NCI-H510A treated with DMSO at 0.1 percent for 48 hours (cell line): ENCODE measurements around the gene HSF4.
"Not testable (repeated sequence)": the region's sequence is repeated elsewhere in the genome, so short reads cannot be mapped to it uniquely, and the experiment has no call there.

ENCODE experiments used
- DNase-seq: peaks from one replicate; lab custom pipeline; 2025; lab: John Stamatoyannopoulos, UW

Gene HSF4, protein sequence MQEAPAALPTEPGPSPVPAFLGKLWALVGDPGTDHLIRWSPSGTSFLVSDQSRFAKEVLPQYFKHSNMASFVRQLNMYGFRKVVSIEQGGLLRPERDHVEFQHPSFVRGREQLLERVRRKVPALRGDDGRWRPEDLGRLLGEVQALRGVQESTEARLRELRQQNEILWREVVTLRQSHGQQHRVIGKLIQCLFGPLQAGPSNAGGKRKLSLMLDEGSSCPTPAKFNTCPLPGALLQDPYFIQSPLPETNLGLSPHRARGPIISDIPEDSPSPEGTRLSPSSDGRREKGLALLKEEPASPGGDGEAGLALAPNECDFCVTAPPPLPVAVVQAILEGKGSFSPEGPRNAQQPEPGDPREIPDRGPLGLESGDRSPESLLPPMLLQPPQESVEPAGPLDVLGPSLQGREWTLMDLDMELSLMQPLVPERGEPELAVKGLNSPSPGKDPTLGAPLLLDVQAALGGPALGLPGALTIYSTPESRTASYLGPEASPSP

DNA sequence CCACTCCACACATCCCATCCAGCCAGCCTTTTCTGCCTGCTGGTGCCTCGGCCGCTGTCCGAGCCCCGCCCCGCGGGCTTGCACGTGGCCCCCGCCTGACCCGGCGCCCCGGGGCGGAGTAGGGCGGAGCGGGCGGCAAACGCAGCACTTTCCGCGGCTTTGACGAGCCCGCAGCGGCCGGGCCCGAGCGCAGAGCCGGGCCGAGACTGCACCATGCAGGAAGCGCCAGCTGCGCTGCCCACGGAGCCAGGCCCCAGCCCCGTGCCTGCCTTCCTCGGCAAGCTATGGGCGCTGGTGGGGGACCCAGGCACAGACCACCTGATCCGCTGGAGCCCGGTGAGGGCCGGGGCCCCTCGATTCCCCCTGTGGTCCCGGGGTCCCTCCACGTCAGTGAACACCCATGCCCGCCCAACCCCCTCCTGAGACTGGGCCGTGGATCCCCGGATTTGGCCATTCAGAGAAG lies at the start of gene HSF4:
Gene HSF4 (plus strand): TSS at position 147 of the 463 bp plus-strand sequence. CDS start 67 bp downstream, at position 214.
- no peak for DNase-seq

GRCh38 chr16:67114793-67115192 lies 49.8 kb upstream of the HSF4 start:
- no peak for DNase-seq

- no peak for DNase-seq
Measured at GRCh38 chr16:67115639-67116038, 48.9 kb upstream of the HSF4 start.

DNA sequence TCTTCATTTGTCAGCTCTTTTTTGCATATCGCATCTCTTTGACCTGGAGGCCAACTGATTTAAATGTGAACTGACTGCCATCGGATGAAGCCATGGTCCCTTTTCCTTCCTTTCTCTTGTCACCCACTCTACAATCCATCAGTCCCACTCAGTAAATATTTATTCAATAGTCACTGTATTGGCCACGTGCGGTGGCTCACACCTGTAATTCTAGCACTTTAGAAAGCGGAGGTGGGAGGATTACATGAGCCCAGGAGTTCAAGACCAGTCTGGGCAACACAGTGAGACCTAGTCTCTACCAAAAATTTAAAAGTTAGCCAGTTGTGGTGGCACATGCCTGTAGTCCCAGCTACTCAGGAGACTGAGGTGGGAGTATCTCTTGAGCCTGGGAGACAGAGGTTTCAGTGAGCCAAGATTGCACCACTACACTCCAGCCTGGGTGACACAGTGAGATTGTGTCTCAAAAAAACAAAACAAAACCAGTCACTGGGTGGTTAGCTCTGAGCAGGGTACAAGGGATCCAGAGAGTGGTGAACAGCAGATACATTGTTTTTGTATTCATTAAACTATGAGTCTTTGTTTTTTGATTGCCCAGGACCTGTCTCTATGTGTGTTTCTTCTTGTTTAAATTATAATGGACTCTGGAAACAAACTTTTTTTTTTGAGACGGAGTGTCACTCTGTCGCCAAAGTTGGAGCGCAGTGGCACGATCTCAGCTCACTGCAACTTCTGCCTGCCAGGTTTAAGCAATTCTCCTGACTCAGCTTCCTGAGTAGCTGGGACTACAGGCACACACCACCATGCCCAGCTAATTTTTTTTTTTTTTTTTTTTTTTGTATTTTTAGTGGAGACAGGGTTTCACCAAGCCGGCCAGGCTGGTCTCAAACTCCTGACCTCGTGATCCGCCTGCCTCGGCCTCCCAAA lies 47.9 kb upstream of the HSF4 start:
- DNase-seq = no peak

GRCh38 chr16:67117716-67118115 lies 46.8 kb upstream of the HSF4 start:
- no peak for DNase-seq

DNA sequence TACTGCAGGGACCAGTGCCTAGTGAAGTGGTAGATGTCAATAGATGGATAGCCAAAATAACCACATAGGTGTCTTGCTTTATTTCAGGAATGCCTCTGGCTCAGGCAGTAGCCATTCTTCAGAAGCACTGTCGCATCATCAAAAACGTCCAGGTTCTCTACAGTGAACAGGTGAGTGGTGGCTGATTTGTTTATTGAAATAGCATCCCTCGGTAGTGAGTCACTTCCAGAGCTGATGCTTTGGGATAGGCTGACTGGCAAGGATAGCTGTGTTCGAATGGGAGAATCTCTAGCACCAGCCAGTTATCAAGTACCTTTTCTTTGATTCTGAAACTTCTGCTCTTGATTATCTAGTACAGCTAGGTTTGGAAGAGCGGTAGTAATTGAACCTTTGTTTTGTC lies 44.5 kb upstream of the HSF4 start:
- no peak for DNase-seq

DNA sequence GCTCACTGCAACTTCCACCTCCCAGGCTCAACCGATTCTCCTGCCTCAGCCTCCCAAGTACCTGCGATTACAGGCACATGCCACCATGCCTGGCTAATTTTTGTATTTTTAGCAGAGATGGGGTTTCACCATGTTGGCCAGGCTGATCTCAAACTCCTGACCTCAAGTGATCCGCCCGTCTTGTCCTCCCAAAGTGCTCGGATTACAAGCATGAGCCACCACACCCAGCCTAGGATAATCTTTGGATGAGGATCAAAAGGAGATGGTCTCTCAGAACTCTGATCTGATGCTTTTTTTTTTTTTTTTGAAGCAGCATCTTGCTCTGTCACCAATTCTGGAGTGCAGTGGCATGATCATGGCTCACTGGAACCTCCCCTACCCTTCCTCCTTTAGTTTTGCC lies 41.7 kb upstream of the HSF4 start:
- not testable (repeated sequence) for DNase-seq

DNA sequence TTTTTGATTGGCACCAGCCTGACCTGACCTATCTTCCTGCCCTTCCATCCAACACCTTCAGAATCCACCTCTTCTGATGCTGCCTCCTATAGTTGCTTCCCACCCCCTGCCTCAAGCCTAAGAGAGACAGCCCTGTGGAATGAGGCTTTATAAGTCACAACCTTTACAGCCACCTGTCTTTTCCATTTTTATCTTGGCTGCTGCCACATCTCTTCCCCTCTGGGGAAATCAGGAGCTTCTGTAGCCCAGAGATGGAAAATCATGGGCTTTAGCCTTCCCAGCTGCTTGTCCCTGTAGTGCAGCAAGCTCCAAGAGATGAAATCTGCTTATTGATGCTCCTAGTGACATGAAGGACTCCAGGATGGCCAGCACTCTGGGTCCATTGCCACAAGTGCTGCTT lies 36.1 kb upstream of the HSF4 start:
- no peak for DNase-seq

- DNase-seq = no peak
Measured at GRCh38 chr16:67128887-67129286, 35.7 kb upstream of the HSF4 start.

DNA sequence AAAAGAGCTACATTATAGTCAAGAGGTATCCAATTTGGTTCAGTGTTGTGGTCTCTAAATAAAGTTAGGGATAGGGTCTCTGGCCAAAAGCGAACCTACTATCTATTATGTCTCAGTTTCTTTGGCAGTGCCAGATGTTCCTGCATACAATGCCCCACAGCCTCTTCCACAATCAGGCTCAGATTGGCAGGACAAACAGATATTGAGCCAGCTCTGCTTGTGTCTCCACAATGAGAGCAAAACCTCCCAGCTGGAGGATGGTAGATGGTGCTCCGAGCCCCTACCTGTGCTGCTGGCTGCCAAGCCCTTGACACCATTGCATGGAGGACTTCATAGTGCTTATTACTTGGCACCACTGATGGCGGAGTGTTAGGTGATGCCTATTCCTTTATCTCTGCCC lies 35.1 kb upstream of the HSF4 start:
- no peak for DNase-seq

DNA sequence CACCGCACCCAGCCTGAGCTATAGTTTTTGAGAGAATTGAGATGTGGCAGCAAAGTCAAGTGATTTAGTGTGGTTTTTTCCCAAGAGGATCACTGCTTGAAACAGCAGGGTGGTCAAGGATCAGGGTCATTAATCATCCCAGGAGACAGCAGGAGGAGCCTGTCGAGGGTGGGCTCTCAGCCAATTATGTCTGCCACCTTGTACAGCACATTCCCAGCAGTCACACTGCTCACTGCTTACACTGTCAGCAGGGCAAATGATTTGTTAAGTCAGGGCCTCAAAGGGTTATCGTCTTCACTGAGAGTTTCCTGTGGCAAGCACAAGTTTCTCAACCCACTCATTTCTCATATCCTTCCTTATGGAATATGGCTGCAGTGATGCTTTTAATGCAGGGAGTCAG lies 26.9 kb upstream of the HSF4 start:
- DNase-seq = no peak

DNA sequence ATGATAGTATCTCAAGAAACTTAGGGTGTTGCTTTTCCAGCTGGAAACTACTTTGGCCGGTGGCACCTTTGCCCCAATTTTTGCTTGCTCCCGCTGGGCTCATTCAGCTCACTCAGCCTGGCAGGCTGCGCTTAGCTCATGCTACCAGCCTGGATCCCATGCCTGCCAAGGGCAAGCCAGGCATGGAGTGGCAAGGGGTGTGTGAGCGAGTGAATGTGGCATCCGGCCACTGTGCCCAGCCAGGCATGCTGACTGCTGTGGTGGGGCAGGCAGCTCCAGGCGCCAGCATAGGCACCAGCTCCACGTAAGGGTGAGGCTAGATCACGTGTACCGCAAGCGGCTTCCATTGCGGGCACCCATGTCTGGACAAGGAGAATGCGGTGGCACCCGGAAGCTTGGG lies 23.2 kb upstream of the HSF4 start:
- no peak for DNase-seq

DNA sequence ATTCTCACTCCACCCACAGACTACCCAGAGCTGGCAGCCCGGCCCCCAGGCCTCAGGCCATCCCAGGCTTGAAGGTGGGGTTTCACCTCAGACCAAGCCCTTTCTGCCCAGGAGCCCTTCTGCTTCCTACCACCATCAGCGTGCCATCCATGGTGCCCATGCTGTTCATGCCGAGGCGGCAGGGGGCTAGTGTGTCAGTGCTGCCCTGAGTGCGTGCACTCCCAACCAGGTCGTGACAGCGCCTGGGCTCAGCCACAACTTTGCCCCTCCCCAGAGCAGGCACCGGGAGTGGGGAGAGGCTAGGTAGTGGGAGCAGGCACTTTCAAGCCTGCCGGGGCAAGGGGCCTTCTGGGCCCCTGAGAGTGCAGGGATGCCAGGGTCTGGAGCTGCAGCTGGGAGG lies 22.2 kb upstream of the HSF4 start:
- DNase-seq = no peak

DNA sequence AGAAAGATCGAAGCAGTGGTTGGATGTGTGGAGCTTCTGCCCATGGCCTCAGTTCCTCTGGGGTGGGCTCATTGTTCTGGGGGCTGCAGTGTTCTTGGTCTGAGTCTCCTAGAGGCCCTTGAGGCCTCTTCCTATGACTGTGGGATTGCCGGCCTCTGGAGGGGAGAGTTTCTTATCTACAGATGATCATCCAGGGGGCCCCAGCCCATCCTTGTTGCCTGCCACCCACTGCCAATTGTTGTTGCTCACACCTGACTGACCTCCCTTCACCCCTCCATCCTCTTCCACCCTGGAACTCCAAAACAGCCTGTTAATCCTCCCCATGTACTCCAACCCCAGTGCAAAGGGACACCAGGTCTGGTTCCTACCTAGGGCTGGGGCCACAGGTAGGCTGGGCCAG lies 19.6 kb upstream of the HSF4 start:
- no peak for DNase-seq

DNA sequence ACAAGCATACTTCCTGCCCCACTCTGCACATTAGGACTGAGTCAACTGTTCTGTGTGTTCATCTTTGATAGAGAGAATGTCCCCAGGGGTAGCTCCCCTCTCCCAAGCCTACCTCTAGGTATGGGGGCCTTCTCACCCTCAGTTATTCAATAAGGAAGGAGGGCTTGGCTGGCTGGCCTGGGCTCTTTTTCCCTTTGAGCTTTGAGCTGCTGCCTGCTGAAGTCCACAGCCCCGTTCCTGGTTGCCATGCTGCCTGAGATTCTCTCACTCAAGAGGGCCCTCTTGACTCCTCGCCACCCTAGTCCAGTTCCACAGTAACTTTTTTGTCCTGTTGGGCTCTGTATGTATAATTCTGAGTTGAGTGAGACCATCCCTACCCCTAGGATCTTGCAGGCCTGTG lies 18.8 kb upstream of the HSF4 start:
- DNase-seq = no peak

DNA sequence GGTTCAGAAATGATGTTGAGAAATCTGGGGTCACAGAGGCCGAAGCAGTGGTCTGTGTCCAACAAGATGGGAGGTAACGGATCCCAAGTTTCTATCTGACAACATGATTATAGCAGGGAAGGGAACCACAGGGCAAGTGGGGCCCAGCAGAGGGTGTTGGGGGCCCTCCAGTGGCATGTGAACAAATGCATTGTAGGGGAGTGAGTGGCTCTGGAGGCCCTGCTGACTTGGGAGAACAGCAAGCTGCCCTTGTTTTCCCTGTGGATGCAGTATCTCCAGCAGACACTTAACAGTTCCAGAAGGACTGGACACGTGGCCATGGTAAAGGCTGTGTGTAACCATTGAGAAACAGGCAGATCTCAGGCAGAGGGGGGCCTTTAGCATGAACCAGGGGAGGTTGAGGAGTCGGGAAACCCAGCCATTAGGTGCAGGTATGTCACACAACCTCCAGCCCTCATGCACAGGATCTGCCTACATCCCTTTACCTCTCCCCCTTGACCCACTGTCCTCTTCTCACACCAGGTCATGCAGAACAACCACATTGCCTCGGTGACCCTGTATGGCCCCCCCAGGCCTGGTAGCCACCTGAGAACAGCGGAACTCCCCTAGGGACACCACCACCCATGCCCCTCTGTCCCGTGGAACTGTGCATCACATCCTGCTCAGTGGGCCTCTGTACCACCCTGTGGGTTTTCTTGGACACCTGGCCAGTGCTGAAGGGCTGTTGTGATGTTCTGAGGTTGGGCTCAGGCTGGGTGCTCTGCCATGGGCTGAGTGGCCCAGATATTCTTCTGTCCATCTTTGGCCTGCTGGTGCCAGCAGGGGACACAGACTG lies 17.8 kb upstream of the HSF4 start:
- no peak for DNase-seq

GRCh38 chr16:67147437-67148140 lies 17.0 kb upstream of the HSF4 start:
- no peak for DNase-seq

DNA sequence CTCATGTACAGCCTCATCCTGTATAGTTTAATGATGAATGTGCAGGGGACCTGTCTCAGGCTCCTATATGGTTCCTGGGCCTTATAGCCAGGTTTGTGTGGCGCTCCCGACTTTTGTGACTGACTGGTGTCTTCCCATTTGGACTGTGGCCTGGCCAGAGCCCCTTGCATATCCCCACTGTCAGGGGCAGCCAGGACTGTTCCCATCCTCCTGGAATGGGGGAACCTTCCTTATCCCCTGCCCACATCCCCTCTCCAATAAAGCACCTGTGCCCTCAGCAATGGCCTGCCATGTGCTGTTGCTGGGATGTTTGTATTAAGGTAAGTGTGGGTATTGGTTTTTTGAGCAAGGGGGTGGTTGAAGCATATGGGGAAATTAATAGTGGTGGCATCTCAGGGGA lies 16.3 kb upstream of the HSF4 start:
- no peak for DNase-seq

GRCh38 chr16:67148656-67149275 lies 15.8 kb upstream of the HSF4 start:
- DNase-seq = no peak

DNA sequence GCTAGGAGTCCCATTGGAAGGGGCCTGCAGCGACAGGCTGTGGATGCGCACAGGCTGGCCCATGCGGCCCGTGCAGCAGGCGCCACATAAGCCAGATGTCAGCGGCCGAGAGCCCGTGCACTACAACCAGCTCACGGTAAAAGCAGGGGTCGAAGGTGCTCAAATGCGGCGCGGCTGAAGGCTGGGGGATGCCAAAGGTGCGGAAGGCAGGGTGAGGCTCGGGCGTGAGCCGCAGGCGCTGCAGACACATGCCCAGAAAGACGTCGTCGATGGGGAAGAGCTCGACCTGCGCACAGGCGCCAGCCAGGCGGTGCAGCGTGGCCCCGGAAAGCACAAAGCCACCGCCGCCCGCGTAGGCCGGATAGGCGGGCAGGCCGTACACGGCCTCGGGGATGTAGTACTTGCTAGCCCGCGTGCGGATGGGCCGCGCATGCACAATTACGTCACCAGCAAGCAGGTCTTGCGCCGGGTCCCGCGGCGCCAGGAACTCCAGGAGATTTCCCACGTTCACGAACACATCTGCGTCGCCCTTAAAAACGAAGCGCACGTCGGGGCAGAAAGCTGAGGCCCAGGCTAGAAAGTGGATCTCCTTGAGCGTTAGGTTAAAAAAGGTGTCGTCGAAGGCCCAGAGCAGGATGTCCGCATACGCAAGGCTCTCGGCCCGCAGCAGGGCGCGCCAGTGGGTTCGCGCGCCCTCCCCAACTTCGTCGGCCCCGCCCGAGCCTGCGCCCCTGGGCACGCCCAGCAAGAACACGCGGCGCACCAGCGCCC lies 15.1 kb upstream of the HSF4 start:
- no peak for DNase-seq
